Skin of body (tissue), 2 donors: ENCODE results near the gene FBXL7. TPM values are rescaled to one million over a fixed set of nuclear protein-coding genes. Genes with fewer than 3 reads are reported as not detected.

Experiments
- DNase-seq: peaks from one replicate; lab custom pipeline; 2025; lab: John Stamatoyannopoulos, UW
- total RNA-seq: library from RNA; depleted of rRNA; stranded (reverse); fragments of >200 nt; gene quantifications from one replicate; pipeline ENCODE4 v1.2.3, GENCODE V29; 2014

Gene FBXL7
- total RNA-seq, 1 donor from 2014 or later: 8.6 TPM

DNA sequence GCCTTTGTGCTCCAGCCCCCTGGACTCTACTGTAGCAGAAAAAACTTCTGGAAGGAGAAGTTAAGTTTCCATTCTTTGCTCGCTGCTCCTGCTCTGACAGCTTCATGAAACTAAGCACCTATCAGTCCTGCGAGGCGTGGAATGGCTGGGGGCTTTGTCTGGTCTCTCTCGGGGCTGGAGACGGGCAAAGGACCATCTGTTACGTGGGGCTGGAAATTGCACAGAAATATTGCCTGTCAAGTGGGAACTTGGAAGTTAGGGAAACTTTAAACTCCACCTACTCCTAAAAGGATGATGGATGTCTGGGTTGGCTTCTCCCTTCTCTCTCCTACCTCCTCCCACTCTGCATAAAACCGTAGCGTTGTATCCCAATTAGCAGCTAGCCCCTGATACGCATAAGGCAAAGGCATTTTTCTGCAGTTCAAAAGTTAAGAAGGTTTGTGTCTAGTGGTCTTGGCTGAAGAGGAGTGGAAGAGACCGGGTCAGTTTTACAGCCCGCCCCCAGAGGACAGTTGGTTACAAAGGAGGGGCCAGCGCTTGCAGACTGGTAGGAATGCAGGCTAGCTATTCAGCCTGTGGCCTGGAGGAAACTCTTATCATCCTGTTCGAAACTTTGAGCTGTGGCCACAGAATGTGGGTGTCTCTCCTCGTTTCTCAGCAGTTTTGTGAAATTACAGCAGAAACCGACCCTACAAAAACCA, 1.3 kb downstream of the FBXL7 start:
- DNase-seq: peak; percentile 83

DNA sequence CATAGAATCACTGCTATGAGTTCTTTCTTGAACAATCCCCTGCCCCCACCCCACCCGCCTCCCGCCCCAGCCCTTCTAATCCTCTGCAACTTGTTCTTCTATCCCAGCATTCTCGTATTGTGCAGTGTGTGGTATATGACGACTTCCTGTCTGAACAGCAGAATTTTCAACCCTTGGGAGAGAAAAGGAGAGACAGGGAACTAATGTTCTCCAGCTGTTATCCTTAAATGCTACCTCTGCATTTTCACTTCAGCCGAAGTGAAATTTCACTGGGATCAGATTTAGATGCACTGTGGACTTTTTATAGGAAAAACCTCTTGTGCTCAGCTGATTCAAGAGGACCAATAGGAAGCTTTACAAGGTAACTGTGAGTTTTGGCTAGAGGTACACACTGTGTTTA, 2.2 kb downstream of the FBXL7 start:
- peak; percentile 20 for DNase-seq

DNA sequence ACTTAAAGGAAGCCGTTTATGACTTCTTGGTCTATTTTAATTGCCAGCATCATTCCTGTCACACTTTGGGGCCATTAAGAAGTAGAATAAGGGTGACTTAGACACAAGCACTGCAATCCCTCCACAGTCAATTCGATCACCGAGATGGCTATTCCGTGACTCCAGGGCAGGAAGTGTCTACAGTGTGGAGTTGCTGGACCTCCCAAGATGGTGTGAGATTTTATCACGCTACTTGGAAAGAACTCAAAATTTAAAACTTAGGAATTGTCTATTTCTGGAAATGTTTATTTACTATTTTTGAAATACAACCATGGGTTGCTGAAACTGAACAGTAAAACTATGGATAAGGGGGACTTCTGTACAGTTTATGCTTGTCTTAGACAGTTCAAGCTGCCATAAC, 6.2 kb downstream of the FBXL7 start:
- DNase-seq: no peak

DNA sequence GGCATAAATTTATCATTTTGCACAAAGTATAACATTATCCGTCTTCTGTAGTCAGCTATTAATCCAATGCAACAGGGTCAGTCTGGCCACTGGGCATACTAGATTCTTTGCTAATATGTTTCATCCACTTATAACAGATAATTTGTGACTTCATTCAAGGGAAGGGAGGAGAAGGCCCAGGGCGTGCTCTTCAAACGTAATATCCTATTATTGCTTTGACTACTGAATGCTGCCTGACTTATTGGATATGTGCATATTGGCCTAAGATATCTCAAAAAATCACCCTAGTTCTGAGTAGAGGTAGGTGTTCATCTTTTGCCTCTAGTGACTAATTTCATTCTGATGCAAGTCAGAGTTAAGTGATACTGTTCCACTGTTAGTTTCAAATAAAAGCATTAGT, 6.9 kb downstream of the FBXL7 start:
- DNase-seq: no peak

DNA sequence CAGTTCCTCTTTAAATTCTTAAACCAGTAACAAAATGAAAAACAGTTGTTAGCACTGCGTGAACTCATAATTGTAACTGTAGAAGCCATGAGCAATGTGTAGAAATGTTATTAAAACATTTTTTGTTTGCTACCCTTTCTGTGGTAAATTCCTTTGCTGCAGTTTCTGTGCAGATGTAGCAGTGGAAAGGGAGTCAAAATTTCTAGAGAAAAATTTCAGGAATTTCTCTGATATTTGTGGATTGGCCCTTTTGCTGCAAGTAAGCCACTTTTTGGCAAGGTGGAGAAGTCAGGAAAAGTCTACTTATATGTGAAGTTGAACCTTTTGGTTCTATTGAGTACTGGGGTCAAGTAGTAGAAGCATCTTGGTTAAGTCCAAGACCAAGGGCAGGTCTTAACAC, 10.1 kb downstream of the FBXL7 start:
- DNase-seq: no peak

DNA sequence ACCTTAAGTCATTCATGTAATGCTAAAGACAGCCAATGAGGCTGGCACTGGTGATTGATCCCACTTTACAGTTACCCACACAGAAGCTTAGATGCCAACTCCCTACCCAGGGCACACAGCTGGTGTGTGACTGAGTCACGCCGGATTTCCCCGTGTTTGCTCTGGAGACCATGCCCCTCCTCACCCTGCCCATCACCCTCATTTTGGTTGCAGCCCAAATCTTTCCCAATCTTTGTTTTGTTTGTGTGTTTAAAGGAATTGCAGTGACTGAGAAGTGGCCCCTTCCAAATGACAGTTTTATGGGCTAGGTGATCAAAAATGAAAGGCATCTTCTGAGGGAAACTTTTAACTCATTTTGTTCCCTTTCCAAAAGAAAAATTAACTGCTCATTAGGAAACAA, 10.9 kb downstream of the FBXL7 start:
- no peak for DNase-seq

DNA sequence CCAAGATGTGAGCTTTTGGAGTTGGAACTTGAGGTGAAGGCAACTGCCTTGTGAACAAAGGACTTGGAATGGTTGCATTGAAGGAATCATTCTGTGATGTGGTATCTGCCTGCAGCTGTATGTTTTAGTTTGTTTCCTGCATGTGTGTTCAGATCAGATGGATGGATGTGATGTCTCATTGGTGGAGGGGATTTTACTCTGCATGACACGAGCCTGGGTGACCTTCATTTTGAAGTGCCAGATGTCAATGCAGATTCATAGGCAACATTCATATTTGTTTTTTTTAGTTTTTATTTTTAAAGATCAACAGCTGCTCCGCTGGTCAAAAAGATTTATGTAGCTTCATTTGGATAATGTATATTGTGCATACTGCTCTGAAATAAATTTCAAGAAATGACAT, 13.5 kb downstream of the FBXL7 start:
- no peak for DNase-seq

DNA sequence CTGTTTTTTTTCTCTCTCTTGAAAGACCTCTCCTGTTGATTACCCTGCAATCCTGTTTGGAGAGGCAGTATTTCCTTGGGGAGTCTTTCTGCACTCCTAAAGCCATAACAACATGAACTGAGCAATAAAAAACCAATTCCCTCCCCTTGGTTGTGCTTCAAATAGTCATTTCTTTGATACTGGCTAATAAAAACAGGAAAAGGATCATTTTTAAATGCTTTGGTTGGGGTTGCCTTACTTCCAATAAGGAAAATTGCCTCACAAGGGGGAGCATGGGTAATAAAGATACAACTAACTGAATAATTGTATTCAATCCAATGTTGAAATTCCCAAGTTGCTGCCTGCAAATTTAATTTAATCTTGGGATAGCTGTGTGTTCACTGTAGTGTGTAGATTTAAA, 13.9 kb downstream of the FBXL7 start:
- no peak for DNase-seq

DNA sequence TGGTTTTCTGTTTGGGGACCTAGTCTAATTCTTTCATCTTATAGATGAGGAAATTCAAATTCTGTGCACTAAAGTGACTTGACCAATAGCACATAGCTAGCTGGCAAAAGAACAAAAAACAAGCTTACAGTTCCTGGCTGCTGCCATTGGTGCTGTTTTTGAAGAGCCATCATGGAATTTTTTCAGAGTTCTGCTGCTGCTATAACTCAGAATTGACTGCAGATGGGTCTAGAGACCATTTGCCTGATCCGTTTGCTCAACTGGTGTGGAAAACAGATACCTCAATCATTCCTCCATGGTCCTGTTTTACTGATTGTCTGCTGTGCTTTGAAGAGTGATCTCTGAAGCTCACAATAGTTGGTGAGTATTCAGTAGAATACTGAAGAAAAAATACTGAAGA, 15.2 kb downstream of the FBXL7 start:
- DNase-seq: no peak

DNA sequence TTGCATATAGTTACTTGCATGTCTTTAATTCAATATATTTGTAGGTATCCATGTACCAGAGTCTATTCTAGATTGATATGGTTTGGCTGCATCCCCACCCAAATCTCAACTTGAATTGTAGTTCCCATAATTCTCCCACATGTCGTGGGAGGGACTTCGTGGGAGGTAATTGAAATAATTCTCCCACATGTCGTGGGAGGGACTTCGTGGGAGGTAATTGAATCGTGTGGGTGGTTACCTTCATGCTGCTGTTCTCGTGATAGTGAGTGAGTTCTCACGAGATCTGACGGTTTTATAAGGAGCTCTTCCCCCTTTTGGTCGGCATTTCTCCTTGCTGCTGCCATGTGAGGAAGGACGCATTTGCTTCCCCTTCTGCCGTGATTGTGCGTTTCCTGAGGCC, 16.5 kb downstream of the FBXL7 start:
- no peak for DNase-seq

DNA sequence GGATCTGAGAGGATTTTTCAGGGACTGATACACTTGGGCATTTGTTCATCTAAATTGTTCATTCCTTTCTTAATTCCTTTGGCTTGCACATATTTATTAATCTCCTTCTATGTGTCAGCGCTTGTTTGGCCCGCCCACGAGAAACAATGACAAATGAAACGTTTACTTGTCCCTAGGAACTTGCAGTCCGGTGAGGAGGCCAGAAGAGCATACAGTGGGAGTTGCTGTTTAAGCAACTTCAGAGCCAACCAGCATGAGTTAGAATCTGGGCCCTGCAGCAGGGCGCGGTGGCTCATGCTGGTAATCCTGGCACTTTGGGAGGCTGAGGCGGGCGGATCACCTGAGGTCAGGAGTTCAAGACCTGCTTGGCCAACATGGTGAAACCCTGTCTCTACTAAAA, 18.8 kb downstream of the FBXL7 start:
- no peak for DNase-seq

DNA sequence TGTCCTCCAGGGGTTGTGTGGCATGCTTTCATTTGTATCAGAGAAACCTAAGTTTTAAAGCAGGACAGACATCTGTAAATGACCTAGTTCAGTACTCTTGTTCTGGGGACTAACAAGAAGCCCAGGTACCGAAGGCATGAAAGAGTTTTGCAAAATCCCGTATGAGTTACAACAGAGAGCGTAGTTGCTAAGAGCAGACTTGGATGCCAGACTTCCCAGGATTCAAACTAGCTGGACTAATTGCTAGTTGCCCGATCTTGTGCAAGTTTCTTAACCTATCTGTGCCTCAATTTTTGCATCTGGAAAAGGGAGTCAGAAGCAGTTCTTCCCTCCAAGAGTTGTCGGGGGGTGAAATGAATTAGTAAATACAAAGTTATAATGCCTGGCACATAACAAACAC, 20.9 kb downstream of the FBXL7 start:
- DNase-seq: no peak

DNA sequence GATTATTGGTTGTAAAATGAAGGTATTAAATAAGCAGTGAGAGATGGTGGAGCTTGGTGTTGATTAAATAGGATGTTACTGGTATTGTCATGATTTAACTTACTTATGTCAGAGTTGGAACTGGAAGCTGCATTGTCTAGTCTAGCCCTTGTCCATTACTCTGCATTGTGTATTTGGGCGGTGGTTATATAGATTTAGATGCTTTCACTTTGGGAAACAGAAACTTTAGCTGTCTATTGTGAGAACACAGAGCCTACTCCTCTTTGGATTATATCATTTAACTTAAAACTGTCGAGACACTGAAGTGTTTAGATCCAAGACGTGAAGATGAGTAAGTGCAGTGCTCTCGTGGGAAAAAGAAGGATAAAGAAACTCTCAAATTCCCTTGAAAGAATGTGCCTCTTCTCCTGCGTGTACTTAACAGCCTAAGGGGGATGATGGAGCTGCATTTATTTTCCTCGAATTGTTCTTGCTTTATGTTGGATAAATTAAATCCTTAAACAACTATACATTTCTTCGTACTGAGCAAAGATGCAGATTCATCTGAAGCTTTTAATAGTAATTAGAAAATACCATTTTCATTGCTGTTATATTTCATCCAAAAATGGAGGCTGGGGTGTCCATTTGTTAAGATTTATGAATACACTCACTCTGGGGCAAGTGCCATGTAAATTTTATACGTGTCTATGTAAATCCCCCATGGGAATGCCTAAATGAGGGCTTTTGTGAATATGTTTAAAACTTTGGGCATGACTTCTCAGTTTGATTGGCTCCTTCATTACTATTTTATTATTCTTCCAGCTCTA, 21.6 kb downstream of the FBXL7 start:
- DNase-seq: peak; percentile 72

DNA sequence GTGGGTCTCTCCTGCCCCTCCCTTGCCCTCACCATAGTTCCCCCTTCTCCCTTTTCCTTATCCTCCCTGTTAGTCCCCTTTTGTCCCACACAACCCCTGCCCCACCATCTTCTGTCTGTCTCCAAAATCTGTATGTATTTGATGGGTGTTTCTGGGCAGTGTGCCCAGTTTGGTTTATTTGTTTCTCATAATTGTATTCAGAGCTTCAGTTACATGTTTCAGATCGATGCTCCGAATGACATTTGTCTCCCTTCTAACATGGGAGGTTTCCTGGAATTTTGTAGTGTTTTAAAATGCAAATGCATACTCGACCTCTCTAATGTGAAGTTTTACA, 22.2 kb downstream of the FBXL7 start:
- peak; percentile 49 for DNase-seq

DNA sequence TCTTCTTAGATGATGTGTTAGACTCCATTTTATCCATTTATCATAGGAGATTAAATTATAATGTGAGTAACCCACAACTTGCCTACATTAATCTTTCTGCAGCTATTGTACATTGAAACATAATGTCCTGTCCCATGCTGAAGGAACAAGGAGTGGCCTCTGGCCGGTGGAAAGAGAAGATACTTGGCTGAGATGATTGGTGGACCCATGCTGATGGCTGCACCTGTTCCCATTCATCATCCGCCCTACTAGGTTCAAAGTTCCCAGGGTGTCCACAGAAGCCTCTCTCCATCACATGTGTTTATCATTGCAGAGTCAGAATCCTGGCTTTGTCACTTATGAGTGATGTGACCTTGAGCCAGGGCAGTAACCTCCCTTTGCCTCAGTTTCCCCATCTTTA, 24.7 kb downstream of the FBXL7 start:
- DNase-seq: no peak

DNA sequence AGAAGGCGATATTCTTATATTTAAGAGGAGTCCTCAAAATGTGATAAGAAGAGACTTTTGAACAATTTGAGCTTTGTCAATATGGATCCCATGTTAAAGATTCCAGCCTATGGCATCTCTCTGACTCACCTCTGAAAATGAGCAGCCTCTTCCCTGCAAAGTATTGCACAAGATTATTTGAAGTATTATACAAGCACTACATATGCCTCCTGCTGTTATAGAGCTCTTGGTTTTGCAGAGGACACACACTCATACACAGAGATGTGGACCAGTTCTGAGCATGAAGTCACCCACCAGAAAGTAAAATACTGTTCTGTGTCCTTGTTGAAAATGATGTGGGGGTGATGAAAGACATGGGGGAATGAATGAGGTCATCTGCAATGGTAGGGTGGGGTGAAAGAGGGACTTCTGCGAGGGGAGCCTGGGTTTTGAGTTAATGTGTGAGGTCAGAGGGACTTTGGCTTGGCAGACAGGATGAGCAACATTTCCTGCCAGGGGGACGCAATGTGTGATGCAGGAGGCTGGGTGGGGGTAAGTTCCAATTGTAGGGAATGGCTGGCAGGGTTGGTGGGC, 25.8 kb downstream of the FBXL7 start:
- no peak for DNase-seq

DNA sequence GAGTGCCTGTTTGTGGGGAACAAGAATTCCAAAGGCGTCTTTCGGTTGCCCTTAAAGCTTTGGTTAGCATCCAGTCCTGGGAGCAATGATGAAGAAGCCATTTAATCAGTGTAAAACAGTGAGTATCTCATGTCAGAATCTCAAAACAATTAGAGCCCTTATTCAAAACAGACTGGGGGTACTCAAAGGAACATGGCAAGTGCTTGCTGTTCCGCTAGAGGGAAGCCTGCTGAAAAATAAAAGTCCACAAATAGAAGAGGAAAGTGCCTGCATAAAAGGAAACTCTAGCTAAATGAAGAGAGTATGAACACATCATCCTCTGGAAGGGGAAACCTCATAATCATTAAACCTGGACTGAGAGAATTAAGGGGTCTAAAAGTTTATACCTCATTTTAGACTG, 26.4 kb downstream of the FBXL7 start:
- DNase-seq: no peak

DNA sequence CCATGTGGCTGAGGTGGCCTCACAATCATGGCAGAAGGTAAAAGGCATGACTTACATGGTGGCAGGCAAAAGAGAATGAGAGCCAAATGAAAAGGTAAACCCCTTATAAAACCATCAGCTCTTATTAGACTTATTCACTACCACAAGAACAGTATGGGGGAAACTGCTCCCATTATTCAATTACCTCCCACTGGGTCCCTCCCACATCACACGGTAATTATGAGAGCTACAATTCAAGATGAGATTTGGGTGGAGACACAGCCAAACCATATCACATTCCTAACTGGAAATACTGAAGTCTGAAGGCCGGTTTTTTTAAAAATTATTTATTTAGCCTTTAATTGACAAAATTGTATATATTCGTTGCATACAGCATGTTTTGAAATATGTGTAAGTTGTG, 28.5 kb downstream of the FBXL7 start:
- DNase-seq: no peak

DNA sequence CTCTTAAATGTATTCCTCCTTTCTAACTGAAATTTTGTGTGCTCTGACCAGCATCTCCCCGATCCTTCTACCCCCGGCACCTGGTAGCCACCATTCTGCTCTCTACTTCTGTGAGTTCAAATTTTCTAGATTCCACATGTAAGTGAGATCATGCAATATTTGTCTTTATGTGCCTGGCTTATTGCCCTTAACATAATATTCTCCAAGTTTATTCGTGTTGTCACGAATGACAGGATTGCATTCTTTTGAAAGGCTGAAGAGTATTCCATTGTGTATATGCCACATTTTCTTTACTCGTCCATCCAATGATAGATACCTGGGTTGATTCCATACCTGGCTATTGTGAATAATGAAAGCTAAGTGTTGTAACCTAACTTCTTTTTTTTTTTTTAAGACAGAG, 29.0 kb downstream of the FBXL7 start:
- peak; percentile 26 for DNase-seq

DNA sequence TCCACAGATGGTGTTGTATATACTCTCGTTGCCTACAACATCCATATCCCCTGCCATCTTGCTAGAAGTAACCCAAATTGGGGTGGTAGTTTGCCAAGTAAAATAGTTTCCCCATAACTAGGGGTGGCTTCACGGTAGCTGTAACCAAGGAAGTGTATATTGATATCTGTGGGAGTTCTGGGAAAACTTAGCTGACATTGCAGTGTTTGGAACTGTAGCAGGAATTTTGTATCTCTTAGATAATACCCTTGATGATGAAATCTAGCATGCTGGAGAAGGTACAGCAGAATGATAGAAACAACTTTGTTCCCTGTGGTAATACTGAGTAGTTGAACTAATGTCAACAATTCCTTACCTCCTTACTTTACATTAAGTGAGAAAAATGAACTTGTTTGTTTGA, 29.8 kb downstream of the FBXL7 start:
- no peak for DNase-seq

DNA sequence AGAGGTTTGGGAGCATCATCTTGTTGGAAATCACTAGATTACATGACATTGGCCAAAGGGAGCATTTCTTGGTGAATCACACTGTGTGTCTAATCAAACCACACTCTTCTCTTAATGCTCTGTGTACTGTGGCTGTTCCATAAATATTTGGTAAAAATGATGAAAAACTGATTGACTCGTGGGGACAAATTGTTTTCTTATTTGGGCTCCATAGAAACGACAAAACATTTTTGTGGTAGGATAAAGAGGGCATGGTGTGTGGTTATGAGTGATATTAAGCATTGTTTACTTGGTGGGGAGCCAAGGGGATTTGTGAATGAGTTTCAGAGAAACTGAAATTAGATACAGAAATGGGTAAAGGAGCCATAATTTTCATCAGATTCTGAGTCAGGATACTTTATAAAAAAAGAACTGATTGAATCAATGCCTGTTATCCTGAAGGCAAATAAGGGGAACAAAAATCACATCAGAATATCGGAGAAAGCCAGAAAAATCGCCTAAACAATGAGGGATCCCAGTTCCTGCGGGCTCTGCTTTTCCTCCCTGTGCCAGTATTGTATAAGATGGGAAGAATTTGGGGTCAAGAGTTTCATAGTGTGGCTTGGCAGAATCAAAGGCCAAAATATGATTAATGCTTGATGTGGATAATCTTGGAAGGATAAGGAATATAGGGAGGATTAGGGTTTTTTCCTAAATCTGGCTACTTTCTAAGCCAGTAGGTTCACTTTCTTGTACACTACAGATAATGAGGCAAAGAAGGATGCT, 33.3 kb downstream of the FBXL7 start:
- peak; percentile 3 for DNase-seq

DNA sequence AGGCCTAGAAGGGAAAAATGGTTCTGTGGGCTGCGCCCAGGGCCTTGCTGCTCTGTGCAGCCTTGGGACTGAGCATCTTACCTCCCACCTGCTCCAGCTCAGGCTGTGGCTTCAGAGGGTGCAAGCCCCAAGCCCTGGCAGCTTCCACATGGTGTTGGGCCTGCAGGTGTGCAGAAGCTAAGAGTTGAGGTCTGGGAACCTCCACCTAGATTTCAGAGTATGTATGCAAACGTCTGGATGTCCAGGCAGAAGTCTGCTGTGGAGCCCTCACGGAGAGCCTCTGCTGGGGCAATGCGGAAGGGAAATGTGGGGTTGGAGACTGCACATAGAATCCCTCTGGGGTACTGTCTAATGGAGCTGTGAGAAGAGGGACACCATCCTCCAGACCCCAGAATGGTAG, 36.0 kb downstream of the FBXL7 start:
- no peak for DNase-seq
